K562 (cell line): ENCODE results near the gene CAPN2. TPM values are rescaled to one million over a fixed set of nuclear protein-coding genes. Genes with fewer than 3 reads are reported as not detected.

Experiments used
- FIP1L1 ChIP-seq: fragments of 200-400 bp; formaldehyde crosslinking; IDR thresholded peaks from 2 replicates; pipeline ENCODE4 v1.6.1; 2018; ENCODE audit warnings: mild to moderate bottlenecking, low read depth, low read length; ENCODE audit not compliant: poor library complexity, severe bottlenecking
- HLTF ChIP-seq: fragments of 450-650 bp; IDR thresholded peaks from 2 replicates; pipeline ENCODE4 v1.6.1; 2016
- HNRNPLL ChIP-seq: fragments of 200-400 bp; formaldehyde crosslinking; IDR thresholded peaks from 2 replicates; pipeline ENCODE4 v1.6.1; 2017; ENCODE audit warnings: low read length, low read depth, mild to moderate bottlenecking; ENCODE audit not compliant: poor library complexity, severe bottlenecking
- KDM1A ChIP-seq, 2 experiments: fragments of 450-650 bp; IDR thresholded peaks; 2 replicates each; pipeline ENCODE4 v1.6.1; 2016; ENCODE audit warnings: mild to moderate bottlenecking in 2 of 2
- KLF6 ChIP-seq: fragments of 250-450 bp; sonication (Bioruptor Pico); IDR thresholded peaks from 2 replicates; pipeline ENCODE4 v1.4.0; 2020; ENCODE audit warnings: mild to moderate bottlenecking, moderate library complexity, borderline replicate concordance
- NCOA4 ChIP-seq: fragments of 450-650 bp; IDR thresholded peaks from 2 replicates; pipeline ENCODE4 v1.6.1; 2018; ENCODE audit warnings: mild to moderate bottlenecking; ENCODE audit not compliant: partially characterized antibody
- POLR3A ChIP-seq: IDR thresholded peaks from 2 replicates; pipeline ENCODE4 v1.6.1; 2011; ENCODE audit warnings: borderline replicate concordance, mild to moderate bottlenecking, moderate library complexity; ENCODE audit not compliant: insufficient read length, insufficient read depth; ENCODE audit errors: extremely low read depth
- PURB ChIP-seq: sonication (generic); formaldehyde crosslinking; IDR thresholded peaks from 2 replicates; pipeline ENCODE4 v1.9.0; 2021; ENCODE audit warnings: low read depth, mild to moderate bottlenecking, missing genetic modification reagents
- RAD21 ChIP-seq, 2 experiments: fragments of 250-450 bp in 1 of 2; fragments of 450-650 bp in 1 of 2; sonication (Bioruptor Pico) in 1 of 2; formaldehyde crosslinking in 1 of 2; IDR thresholded peaks in 1 of 2; conservative IDR thresholded peaks in 1 of 2; 2 replicates each; pipeline versions ENCODE4 v1.4.0 to v1.8.0; 2020 to 2022; ENCODE audit warnings: mild to moderate bottlenecking in 2 of 2, moderate library complexity in 1 of 2
- SREBF1 ChIP-seq: fragments of 150-350 bp; IDR thresholded peaks from 2 replicates; pipeline ENCODE4 v1.6.1; 2014; ENCODE audit warnings: antibody characterized with exemption, low read depth, low read length, borderline replicate concordance
- YBX1 ChIP-seq: fragments of 450-650 bp; IDR thresholded peaks from 2 replicates; pipeline ENCODE4 v1.7.1; 2016; ENCODE audit warnings: mild to moderate bottlenecking
- ZNF253 ChIP-seq: fragments of 250-450 bp; sonication (Bioruptor Pico); conservative IDR thresholded peaks from 2 replicates; pipeline ENCODE4 v1.6.1; 2021; ENCODE audit warnings: mild to moderate bottlenecking
- ZNF57 ChIP-seq: fragments of 450-650 bp; formaldehyde crosslinking; IDR thresholded peaks from 2 replicates; pipeline ENCODE4 v1.4.0; 2020; ENCODE audit warnings: mild to moderate bottlenecking, moderate library complexity
- polyA plus RNA-seq, 8 experiments: library from polyadenylated mRNA; depleted of rRNA in 4 of 8; stranded (reverse) in 5 of 8; unstranded in 3 of 8; fragments of >200 nt; fragmentation: Nextera tagmentation in 2 of 8; fragmentation: Illumina TruSeq in 1 of 8; extraction: Ambion mirVana in 2 of 8; extraction: Trizol in 1 of 8; gene quantifications; 2 replicates each; pipeline versions ENCODE4 v1.2.1 to v1.2.3, GENCODE V29; 2011 to 2014; ENCODE audit warnings: inconsistent platforms in 1 of 8, missing spikeins in 1 of 8
- total RNA-seq, 7 experiments: library from RNA; depleted of rRNA in 6 of 7; stranded (reverse); fragments of >200 nt in 6 of 7; fragmentation: Illumina TruSeq in 2 of 7; extraction: Trizol in 2 of 7; gene quantifications; 2 replicates each; pipeline versions ENCODE4 v1.2.1 to v1.2.3, GENCODE V29; 2011 to 2021; ENCODE audit warnings: low replicate concordance in 1 of 7
- TF ChIP-seq, protein P1 (sequence below): fragments of 450-650 bp; IDR thresholded peaks from 2 replicates; pipeline ENCODE4 v1.6.1; 2016
- TF ChIP-seq, protein P2 (sequence below), 2 experiments: IDR thresholded peaks; 2 replicates each; pipeline ENCODE4 v1.6.1; 2011; ENCODE audit warnings: borderline replicate concordance in 1 of 2, control low read depth in 1 of 2, low read depth in 1 of 2, low read length in 1 of 2, mild to moderate bottlenecking in 1 of 2, mixed read lengths in 1 of 2, moderate library complexity in 1 of 2; ENCODE audit not compliant: insufficient read depth in 1 of 2, insufficient read length in 1 of 2, poor library complexity in 1 of 2, severe bottlenecking in 1 of 2; ENCODE audit errors: extremely low read depth in 1 of 2
- TF ChIP-seq, protein P3 (sequence below): fragments of 200-400 bp; formaldehyde crosslinking; IDR thresholded peaks from 2 replicates; pipeline ENCODE4 v1.6.1; 2017; ENCODE audit warnings: mild to moderate bottlenecking, low read depth, low read length, moderate library complexity
- TF ChIP-seq, protein P4 (sequence below): fragments of 450-650 bp; IDR thresholded peaks from 2 replicates; pipeline ENCODE4 v1.6.1; 2018; ENCODE audit not compliant: partially characterized antibody
- TF ChIP-seq, protein P5 (sequence below): fragments of 200-800 bp; sonication (Bioruptor generic); IDR thresholded peaks from 2 replicates; pipeline ENCODE4 v1.6.1; 2017; ENCODE audit warnings: missing genetic modification characterization, missing compliant biosample characterization

The CAPN2 gene
- total and polyA plus RNA-seq, 9 of the 15 experiments (the other 6 are each of a cell fraction or from before 2014, with no cell fraction given): 24.6 to 157 (median 101) TPM

DNA sequence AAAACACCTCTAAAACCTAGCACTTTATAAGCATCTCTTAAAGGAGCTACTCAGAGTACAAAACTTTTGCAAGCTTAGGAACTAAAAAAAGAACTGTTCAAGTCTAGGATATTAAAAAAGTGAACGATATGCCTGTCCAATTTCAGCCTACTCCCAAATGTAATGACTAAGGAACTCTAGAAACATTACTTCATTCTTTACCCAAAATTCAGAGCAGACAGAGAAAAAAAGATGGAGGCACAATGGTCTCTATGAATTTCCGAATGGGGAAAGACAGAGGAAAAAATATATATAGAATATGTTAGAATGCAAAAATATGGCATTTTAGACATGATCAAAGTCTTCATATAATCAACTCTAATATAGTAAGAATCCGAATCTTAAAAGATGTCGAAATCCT lies 72.2 kb downstream of the CAPN2 start (continued):
- TF ChIP-seq, protein P1, sequence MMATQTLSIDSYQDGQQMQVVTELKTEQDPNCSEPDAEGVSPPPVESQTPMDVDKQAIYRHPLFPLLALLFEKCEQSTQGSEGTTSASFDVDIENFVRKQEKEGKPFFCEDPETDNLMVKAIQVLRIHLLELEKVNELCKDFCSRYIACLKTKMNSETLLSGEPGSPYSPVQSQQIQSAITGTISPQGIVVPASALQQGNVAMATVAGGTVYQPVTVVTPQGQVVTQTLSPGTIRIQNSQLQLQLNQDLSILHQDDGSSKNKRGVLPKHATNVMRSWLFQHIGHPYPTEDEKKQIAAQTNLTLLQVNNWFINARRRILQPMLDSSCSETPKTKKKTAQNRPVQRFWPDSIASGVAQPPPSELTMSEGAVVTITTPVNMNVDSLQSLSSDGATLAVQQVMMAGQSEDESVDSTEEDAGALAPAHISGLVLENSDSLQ: no peak
- TF ChIP-seq RAD21 (CRISPR knock-in tag; conservative IDR thresholded peaks at IDR 0.05 in 1 of 2, IDR thresholded peaks at IDR 0.05 in 1 of 2) (no peak), FIP1L1 (no peak), KDM1A (IDR thresholded peaks at IDR 0.05) (no peak), PURB (CRISPR knock-in tag) (no peak), KLF6 (CRISPR knock-in tag) (peak; percentile 82), HLTF (no peak), HNRNPLL (no peak), NCOA4 (no peak), YBX1 (no peak), POLR3A (no peak), ZNF57 (no peak), SREBF1 (no peak), ZNF253 (CRISPR knock-in tag) (no peak)
- TF ChIP-seq, protein P2, sequence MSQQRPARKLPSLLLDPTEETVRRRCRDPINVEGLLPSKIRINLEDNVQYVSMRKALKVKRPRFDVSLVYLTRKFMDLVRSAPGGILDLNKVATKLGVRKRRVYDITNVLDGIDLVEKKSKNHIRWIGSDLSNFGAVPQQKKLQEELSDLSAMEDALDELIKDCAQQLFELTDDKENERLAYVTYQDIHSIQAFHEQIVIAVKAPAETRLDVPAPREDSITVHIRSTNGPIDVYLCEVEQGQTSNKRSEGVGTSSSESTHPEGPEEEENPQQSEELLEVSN (IDR thresholded peaks at IDR 0.05; ENCODE audit: borderline replicate concordance in 1 of 2, extremely low read depth in 1 of 2, insufficient read depth in 1 of 2, insufficient read length in 1 of 2, low read depth in 1 of 2, low read length in 1 of 2, poor library complexity in 1 of 2, severe bottlenecking in 1 of 2): no peak
- TF ChIP-seq, protein P3, sequence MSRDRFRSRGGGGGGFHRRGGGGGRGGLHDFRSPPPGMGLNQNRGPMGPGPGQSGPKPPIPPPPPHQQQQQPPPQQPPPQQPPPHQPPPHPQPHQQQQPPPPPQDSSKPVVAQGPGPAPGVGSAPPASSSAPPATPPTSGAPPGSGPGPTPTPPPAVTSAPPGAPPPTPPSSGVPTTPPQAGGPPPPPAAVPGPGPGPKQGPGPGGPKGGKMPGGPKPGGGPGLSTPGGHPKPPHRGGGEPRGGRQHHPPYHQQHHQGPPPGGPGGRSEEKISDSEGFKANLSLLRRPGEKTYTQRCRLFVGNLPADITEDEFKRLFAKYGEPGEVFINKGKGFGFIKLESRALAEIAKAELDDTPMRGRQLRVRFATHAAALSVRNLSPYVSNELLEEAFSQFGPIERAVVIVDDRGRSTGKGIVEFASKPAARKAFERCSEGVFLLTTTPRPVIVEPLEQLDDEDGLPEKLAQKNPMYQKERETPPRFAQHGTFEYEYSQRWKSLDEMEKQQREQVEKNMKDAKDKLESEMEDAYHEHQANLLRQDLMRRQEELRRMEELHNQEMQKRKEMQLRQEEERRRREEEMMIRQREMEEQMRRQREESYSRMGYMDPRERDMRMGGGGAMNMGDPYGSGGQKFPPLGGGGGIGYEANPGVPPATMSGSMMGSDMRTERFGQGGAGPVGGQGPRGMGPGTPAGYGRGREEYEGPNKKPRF: no peak
- TF ChIP-seq, protein P4, sequence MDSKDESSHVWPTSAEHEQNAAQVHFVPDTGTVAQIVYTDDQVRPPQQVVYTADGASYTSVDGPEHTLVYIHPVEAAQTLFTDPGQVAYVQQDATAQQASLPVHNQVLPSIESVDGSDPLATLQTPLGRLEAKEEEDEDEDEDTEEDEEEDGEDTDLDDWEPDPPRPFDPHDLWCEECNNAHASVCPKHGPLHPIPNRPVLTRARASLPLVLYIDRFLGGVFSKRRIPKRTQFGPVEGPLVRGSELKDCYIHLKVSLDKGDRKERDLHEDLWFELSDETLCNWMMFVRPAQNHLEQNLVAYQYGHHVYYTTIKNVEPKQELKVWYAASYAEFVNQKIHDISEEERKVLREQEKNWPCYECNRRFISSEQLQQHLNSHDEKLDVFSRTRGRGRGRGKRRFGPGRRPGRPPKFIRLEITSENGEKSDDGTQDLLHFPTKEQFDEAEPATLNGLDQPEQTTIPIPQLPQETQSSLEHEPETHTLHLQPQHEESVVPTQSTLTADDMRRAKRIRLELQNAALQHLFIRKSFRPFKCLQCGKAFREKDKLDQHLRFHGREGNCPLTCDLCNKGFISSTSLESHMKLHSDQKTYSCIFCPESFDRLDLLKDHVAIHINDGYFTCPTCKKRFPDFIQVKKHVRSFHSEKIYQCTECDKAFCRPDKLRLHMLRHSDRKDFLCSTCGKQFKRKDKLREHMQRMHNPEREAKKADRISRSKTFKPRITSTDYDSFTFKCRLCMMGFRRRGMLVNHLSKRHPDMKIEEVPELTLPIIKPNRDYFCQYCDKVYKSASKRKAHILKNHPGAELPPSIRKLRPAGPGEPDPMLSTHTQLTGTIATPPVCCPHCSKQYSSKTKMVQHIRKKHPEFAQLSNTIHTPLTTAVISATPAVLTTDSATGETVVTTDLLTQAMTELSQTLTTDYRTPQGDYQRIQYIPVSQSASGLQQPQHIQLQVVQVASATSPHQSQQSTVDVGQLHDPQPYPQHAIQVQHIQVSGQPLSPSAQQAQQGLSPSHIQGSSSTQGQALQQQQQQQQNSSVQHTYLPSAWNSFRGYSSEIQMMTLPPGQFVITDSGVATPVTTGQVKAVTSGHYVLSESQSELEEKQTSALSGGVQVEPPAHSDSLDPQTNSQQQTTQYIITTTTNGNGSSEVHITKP: no peak
- TF ChIP-seq, protein P5, sequence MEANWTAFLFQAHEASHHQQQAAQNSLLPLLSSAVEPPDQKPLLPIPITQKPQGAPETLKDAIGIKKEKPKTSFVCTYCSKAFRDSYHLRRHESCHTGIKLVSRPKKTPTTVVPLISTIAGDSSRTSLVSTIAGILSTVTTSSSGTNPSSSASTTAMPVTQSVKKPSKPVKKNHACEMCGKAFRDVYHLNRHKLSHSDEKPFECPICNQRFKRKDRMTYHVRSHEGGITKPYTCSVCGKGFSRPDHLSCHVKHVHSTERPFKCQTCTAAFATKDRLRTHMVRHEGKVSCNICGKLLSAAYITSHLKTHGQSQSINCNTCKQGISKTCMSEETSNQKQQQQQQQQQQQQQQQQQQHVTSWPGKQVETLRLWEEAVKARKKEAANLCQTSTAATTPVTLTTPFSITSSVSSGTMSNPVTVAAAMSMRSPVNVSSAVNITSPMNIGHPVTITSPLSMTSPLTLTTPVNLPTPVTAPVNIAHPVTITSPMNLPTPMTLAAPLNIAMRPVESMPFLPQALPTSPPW (CRISPR knock-in tag): no peak
